OCI-LY7 (cell line): ENCODE data around the gene IQCB1.

Experiments
- CTCF ChIP-seq: fragments of 200-600 bp; sonication (generic); conservative IDR thresholded peaks from 2 replicates; pipeline ENCODE4 v1.5.1; 2014; ENCODE audit warnings: mild to moderate bottlenecking, antibody characterized with exemption, low read length, moderate library complexity, mixed read lengths
- EZH2phosphoT487 ChIP-seq: fragments of 200-600 bp; sonication (generic); IDR thresholded peaks from 2 replicates; pipeline ENCODE4 v1.6.1; 2018; ENCODE audit warnings: low read depth, borderline replicate concordance, mild to moderate bottlenecking, mixed run types, antibody characterized with exemption, low read length, moderate library complexity, mixed read lengths

- TF ChIP-seq CTCF (no peak), EZH2phosphoT487 (no peak)
Observed at GRCh38 chr3:121737644-121738043, 97.2 kb downstream of the IQCB1 start.
